Measurements from ENCODE around the gene ZNF765. TPM values are rescaled to one million over a fixed set of nuclear protein-coding genes. Genes with fewer than 3 reads are reported as not detected.

ZNF765 gene
- total and polyA plus RNA-seq, 7 donors: 1.5 to 8.3 (median 2.5) TPM

GRCh38 chr19:53365134-53365898 is 29.6 kb upstream of the ZNF765 start, which contains the start of gene ZNF525:
TSS of gene ZNF525 (plus strand) at chr19:53365705. CDS start at chr19:53372282, 6,577 bp downstream.
- H3K9me3 ChIP-seq: no peaks in the 10 kb centered on the region
- H3K27ac ChIP-seq: peak within 1 kb of the TSS; percentile 46
- WGBS, 3 donors: 0 to 1% (median 1%) methylated on average over 38 to 45 of the region's 45 CpGs
- peak; percentile 73 to 95 (median 81) for ATAC-seq
- TF ChIP-seq CTCF (IDR thresholded peaks at IDR 0.05): no peak
- no peaks in the 10 kb centered on the region for H3K36me3 ChIP-seq (ENCODE audit: insufficient read depth in 1 of 2, low read depth in 1 of 2)
- H3K4me3 ChIP-seq: peak within 1 kb of the TSS; percentile 76
- peak; percentile 85 to 90 for DNase-seq
- intact Hi-C loops (cut with DNase I): loop anchor here in 1 of 2 donors (10.0 kb wide), 1 partner anchor 171 kb away; the partner anchor contains the start of gene ZNF665
- no peaks in the 10 kb centered on the region for H3K4me1 ChIP-seq
- peaks cover 0 to 3% (median 0%) of the 10 kb centered on the region in 3 donors for H3K27me3 ChIP-seq (ENCODE audit: insufficient read depth in 3 of 3, low read length in 2 of 3)

GRCh38 chr19:53365899-53366493 is 29.0 kb upstream of the ZNF765 start:
- intact Hi-C loops (cut with DNase I): loop anchor here in 1 of 2 donors (10.0 kb wide), 1 partner anchor 171 kb away; the partner anchor contains the start of gene ZNF665
- no peaks in the 10 kb centered on the region for H3K36me3 ChIP-seq (ENCODE audit: insufficient read depth in 1 of 2, low read depth in 1 of 2)
- H3K4me3 ChIP-seq: peak overlapping the region; percentile 76
- no peaks in the 10 kb centered on the region for H3K4me1 ChIP-seq
- TF ChIP-seq CTCF (IDR thresholded peaks at IDR 0.05): no peak
- WGBS, 3 donors: 0 to 1% (median 1%) methylated on average over 19 to 32 of the region's 32 CpGs
- peaks cover 0 to 3% (median 0%) of the 10 kb centered on the region in 3 donors for H3K27me3 ChIP-seq (ENCODE audit: insufficient read depth in 3 of 3, low read length in 2 of 3)
- DNase-seq (peak; percentile 14 to 57), ATAC-seq (peak in 1 of 4 donors; percentile 52)
- peak overlapping the region; percentile 46 for H3K27ac ChIP-seq
- no peaks in the 10 kb centered on the region for H3K9me3 ChIP-seq

GRCh38 chr19:53372196-53372595 is 22.8 kb upstream of the ZNF765 start:
- Histone ChIP-seq H3K27me3 (ENCODE audit: insufficient read depth in 3 of 3, low read length in 2 of 3) (peaks cover 0 to 3% (median 0%) of the 10 kb centered on the region in 3 donors), H3K9me3 (no peaks in the 10 kb centered on the region), H3K27ac (no peak overlapping the region), H3K4me3 (no peak overlapping the region), H3K36me3 (ENCODE audit: insufficient read depth in 1 of 2, low read depth in 1 of 2) (peaks cover 0 to 2% of the 10 kb centered on the region in 2 donors), H3K4me1 (no peaks in the 10 kb centered on the region)
- no peak for TF ChIP-seq CTCF (IDR thresholded peaks at IDR 0.05)
- DNase-seq: no peak
- 47 to 64% (median 50%) methylated on average over 4 of the region's 4 CpGs for WGBS, 3 donors
- ATAC-seq: no peak
- intact Hi-C loops (cut with DNase I): no loop called here

GRCh38 chr19:53374288-53374687 is 20.7 kb upstream of the ZNF765 start:
- TF ChIP-seq CTCF (IDR thresholded peaks at IDR 0.05): no peak
- peaks cover 2 to 4% of the 10 kb centered on the region in 2 donors for H3K36me3 ChIP-seq (ENCODE audit: insufficient read depth in 1 of 2, low read depth in 1 of 2)
- DNase-seq (no peak), ATAC-seq (no peak)
- H3K27ac ChIP-seq: no peak overlapping the region
- no peaks in the 10 kb centered on the region for H3K4me1 ChIP-seq
- H3K9me3 ChIP-seq: no peaks in the 10 kb centered on the region
- H3K27me3 ChIP-seq (ENCODE audit: insufficient read depth in 3 of 3, low read length in 2 of 3): no peaks in the 10 kb centered on the region
- WGBS, 3 donors: 59 to 72% (median 68%) methylated on average over 3 of the region's 3 CpGs
- intact Hi-C loops (cut with DNase I): no loop called here
- no peak overlapping the region for H3K4me3 ChIP-seq

Measured in psoas muscle (tissue), 8 donors.